A172 (cell line): ENCODE measurements around the gene MOG. TPM values are rescaled to one million over a fixed set of nuclear protein-coding genes. Genes with fewer than 3 reads are reported as not detected.
"Not testable (repeated sequence)": the region's sequence is repeated elsewhere in the genome, so short reads cannot be mapped to it uniquely, and the experiment has no call there.

ENCODE experiments used
- DNase-seq: peaks from one replicate; pipeline ENCODE4 v3.0.0-alpha.2; 2015; ENCODE audit warnings: low spot score
- total RNA-seq: library from RNA; depleted of rRNA; stranded (reverse); fragments of >200 nt; shearing (Covaris generic); gene quantifications from 2 replicates; pipeline ENCODE4 v1.2.3, GENCODE V29; 2014

The MOG gene
- total RNA-seq, 1 experiment from 2014 or later = not detected

DNA sequence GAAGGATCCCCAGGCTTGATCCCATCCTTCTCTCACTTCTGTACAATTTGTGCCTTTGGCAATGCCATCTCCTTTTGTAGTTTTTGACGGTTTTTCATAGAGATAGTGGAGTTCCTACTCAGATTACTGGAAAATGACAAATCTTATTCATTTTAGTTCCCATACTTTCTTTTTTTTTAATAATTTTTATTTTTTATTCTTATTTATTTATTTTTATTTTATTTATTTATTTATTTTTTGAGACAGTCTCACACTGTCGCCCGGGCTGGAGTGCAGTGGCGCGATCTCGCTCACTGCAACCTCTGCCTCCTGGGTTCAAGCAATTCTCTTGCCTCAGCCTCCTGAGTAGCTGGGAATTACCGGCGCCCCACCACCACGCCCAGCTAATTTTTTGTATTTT, 19.6 kb upstream of the MOG start:
- no peak for DNase-seq

- no peak for DNase-seq
These were observed 15.3 kb upstream of the MOG start for GRCh38 chr6:29641430-29642148.

DNA sequence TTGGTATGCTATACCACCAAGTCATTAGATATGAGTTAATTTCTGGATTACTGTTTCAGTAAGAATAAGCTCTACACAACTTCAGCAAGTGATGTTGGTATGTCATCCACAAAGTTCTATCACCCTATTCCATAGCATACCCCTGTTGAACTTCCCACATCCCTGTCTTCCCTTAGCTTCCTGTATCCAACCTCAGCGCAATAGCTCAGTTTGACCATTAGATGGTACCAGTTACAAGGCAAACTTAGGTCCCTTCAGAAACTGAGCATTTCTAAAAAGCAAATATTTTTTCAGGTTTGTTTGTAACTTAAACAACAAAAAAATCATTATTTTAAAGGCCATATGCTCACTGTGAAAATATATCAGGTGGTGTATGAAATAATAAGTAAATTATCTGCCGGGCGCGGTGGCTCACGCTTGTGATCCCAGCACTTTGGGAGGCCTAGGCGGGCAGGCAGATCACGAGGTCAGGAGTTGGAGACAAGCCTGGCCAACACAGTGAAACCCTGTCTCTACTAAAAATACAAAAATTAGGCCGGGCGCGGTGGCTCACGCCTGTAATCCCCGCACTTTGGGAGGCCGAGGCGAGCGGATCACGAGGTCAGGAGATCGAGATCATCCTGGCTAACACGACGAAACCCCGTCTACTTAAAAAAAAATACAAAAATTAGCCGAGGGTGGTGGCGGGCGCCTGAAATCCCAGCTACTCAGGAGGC, 8.8 kb upstream of the MOG start:
- DNase-seq = peak; percentile 30

DNA sequence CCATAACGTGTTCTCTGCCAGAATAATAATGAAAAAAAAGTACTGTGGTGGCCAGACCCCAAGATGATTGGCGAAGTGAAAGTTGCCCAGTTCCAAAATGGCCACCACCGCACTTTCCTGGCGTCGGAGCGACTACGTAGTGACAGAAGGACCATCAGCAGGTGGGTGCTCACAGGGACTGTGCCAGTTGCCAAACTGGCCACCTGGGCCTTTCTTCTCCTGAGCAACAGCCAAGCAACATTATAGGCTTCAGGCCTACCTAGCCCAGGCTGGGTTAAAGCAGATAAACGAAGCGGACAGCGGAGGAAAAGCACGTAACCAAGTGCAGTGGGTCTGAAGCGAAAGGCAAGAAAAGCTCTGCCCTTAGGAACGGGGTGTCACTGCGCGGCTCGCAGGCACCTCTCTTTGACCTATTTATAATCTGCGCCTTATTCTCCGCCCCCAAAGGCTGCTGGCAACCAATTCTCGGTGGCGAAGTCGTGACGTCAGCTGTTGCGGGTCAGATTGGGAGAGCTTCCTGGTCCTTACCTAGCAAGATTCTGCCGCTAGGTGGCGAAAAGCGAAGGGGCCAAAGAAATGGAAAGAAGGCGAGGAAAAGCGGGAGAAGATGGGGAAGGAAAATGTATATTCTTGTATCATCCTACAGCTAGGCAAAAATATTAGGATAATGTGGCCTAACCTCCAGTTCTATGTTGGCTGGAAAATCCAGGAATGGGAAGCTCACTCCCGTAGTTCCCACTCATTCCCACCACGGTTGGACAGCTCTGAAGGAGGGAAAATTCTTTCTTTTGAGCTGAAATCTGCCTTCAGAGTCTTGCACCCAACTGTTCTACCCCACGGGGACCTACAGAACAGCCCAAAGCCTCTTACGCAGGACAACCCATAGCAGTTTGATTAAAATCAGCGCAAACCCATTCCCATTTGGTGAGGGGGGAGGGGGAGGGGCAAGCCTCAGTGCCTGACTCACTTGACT, 6.9 kb upstream of the MOG start:
- peak; percentile 94 for DNase-seq

- DNase-seq = no peak
These were observed 5.3 kb upstream of the MOG start for GRCh38 chr6:29651413-29652197.

DNA sequence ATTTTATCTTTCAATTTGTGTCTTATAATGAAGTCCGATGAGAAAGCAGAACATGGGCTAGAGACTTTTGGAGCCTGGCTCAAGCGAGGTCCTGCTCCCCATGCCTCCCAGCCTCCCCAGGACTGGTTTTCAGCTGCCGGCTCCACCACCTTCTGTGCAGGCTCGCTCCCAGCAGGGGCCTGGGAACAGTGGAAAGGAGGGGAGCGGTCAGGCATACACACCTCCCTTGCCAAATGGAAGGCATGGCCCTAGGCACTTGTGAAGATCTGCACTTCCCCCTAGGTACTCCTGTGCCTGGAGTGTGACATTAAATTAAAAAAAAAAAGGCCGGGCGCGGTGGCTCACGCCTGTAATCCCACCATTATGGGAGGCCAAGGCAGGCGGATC, 4.7 kb upstream of the MOG start:
- no peak for DNase-seq

DNA sequence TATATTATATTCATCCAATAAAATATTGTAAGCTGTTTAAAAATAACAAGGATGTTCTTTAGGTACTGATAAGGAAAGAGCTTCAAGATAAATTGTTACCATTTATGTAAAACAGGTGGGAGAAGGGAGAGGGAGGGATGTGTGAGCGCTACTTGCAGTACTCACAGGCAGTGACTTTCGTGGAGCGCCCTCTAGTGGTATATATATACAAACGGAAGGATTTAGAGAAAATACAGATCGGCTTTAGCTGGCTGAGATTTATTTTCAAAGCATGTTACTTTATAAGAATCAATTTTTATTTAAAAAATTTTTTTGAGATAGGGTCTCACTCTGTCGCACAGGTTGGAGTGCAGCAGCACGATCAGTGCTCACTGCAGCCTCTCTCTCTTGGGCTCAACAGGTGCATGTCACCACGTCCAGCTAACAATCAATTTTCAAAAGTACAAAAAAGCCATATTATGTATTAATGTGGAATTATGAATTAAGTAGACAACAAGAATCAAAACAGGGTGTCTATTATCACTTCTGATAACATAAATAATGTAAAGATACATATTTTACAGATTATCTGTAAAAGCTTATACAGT, 3.3 kb upstream of the MOG start:
- peak; percentile 57 for DNase-seq

GRCh38 chr6:29655658-29656057, 1.2 kb upstream of the MOG start:
- DNase-seq = no peak

- no peak for DNase-seq
These were observed 735 bp upstream of the MOG start for GRCh38 chr6:29656157-29656556.

GRCh38 chr6:29661071-29661470, 4.2 kb downstream of the MOG start:
- DNase-seq = no peak

DNA sequence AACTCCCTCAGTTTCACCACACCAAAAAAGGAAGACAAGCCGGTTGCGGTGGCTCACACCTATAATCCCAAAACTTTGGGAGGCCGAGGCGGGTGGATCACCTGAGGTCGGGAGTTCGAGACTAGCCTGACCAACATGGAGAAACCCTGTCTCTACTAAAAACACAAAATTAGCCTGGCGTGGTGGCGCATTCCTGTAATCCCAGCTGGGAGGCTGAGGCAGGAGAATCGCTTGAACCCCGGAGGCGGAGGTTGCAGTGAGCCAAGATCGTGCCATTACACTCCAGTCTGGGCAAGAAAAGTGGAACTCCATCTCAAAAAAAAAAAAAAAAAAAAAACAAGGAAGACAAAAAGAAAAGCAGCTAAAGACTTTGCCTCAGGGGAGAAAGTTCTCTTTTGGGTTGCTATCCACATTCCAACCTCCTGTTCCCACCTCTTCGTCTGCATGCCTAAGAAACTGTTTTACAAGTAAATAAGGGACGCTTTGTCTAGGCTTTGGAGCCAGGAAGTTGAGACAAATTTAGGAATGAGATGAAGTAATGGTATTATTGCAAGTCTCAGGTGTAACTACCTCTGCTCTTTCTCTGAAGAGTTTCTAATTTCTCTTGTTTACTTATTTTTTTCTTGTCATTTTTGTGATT, 4.7 kb downstream of the MOG start:
- not testable (repeated sequence) for DNase-seq

DNA sequence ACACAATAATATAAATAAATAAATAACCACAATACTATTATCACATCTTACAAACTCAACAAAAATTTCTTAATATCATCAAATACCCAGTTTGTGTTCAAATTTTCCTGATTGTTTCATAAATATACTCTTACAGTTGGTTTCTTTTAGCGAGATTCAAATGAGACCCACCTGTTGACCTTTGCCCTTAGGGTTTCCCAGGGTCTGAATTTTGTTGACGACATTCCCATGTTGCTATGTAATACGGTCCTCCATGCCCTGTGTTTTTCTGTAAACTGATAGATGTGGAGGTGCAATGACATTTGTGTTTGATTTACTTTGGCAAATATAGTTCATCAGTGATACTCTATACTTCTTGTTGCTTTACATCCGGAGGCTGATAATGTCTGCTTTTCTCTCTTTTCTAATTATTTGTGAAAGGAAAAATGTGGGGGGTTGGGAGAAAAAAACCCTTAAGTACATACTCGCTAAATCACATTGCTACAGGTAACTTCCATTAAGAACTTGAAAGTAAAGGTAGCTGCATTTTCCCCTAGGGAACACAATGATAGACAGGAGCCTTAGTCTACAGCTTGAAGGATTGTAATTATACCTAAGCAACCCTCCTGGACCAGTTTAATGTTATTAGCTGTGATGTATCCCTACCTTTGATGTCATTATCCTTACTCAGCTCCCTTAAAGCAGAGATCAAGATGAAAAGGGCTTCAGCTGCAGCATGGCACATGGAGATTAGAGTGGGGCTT, 6.6 kb downstream of the MOG start:
- DNase-seq = no peak

- no peak for DNase-seq
These were observed 9.3 kb downstream of the MOG start for GRCh38 chr6:29665942-29666825.

GRCh38 chr6:29666826-29667130, 9.9 kb downstream of the MOG start:
- DNase-seq = no peak

DNA sequence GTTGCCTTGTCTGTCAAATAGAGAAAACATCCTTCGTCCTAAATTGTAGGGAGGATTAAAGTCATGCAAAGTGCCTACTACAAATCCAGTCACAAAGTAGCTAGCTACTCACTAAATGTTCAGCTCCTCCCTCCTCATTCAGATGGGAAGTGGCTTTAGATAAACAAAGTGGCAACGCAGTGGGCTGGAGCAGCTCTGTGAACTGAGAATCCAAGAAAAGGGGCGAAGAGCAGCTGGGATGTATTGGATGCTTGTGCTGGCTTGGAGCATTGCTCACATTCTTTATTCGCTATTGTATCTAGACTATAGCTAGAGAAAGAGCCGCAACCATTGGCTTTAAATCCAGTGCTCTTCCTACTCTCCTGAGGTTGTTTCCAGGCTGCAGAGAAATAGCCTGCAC, 10.3 kb downstream of the MOG start:
- no peak for DNase-seq

DNA sequence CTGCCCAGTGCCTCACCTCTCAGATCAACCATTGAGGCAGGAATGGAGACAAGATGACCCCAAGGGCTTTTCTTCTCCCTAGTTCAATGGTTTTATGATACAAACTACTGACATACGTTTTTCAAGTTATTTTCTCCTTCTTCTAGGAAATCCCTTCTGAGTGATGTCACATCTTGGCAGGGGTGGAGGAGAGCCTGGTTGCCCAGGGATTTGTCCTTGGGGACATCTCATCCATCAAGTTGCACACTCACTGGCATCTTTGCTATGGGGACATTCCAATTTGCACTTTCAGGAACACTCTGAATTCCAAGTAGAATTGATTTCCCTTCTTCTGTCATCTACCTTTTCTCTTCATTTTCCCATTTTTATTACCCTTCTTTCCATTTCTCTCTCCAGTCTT, 14.1 kb downstream of the MOG start:
- DNase-seq = no peak

- not testable (repeated sequence) for DNase-seq
These were observed 15.2 kb downstream of the MOG start for GRCh38 chr6:29672116-29672515.

DNA sequence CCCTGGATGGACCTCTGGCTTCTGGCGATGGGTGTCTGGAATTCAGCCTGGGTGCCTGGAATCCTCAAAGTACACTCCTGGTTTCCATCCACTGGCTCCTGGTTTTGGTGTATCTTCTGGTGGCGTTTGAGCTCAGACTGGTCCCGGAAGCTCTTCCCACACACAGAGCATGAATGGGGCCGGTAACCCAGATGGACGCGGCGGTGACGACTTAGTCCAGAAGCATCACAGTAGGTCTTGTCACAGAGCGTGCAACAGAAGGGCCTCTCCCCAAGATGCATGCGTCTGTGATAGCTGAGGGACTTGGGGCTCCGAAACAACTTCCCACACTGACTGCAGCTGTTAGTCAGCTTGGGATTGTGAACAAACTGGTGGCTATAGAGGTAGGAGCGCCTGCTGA, 16.3 kb downstream of the MOG start:
- no peak for DNase-seq

DNA sequence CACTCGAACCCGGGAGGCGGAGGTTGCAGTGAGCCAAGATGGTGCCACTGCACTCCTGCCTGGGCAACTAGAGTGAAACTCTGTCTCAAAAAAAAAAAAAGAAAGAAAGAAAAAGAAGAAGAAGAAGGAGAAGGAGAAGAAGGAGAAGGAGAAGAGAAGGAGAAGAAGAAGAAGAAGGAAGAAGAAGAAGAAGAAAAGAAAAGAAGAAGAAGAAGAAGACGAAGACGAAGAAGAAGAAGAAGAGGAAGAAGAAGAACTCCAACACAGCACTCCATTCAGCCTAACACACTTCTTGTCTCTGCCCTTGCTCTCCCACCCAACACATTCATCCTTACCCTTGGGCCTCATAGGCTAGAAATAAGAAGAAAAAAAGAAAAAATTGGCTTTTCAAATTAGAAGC, 17.1 kb downstream of the MOG start:
- no peak for DNase-seq
